Adrenal gland (tissue), 12 donors: ENCODE results near the gene ARID2. TPM values are rescaled to one million over a fixed set of nuclear protein-coding genes. Genes with fewer than 3 reads are reported as not detected.

ENCODE experiments used
- DNase-seq, 7 donors: peaks; one replicate each; pipeline ENCODE4 v3.0.0-alpha.2; 2019 to 2020
- H3K27ac ChIP-seq, 5 donors: fragments of 200-600 bp; sonication (generic) in 4 of 5; 1 replicate in 3 of 5; 2 replicates in 2 of 5; pipeline versions ENCODE4 v1.5.1 to v1.8.0; 2016 to 2020; ENCODE audit warnings: mild to moderate bottlenecking in 1 of 5
- H3K27me3 ChIP-seq: fragments of 200-600 bp; 2 replicates; pipeline ENCODE4 v1.8.0; 2021
- H3K36me3 ChIP-seq, 2 donors: fragments of 200-600 bp; replicated peaks in 1 of 2; 1 replicate in 1 of 2; 2 replicates in 1 of 2; pipeline versions ENCODE4 v1.5.1 to v1.8.0; 2018 to 2022
- H3K4me1 ChIP-seq, 2 donors: fragments of 200-600 bp; replicated peaks in 1 of 2; 1 replicate in 1 of 2; 2 replicates in 1 of 2; pipeline versions ENCODE4 v1.5.1 to v1.8.0; 2018 to 2021
- H3K4me3 ChIP-seq, 4 donors: fragments of 200-600 bp; sonication (generic) in 3 of 4; one replicate each; pipeline ENCODE4 v1.5.1; 2016 to 2018
- H3K9me3 ChIP-seq, 3 donors: fragments of 200-600 bp; sonication (generic) in 1 of 3; replicated peaks in 1 of 3; 1 replicate in 2 of 3; 2 replicates in 1 of 3; pipeline versions ENCODE4 v1.5.1 to v1.8.0; 2016 to 2021
- POLR2A ChIP-seq, 2 donors: fragments of 450-650 bp; IDR thresholded peaks; one replicate each; pipeline ENCODE4 v1.6.1; 2017; ENCODE audit warnings: antibody characterized with exemption in 2 of 2, mild to moderate bottlenecking in 2 of 2, moderate library complexity in 1 of 2
- WGBS, 4 donors: extraction: QIAGEN DNeasy Blood & Tissue Kit in 2 of 4; methylation state at CpG; one replicate each; pipeline versions ENCODE4 v1.1.5 to v1.1.7; 2013 to 2017; 5-methylcytosine and 5-hydroxymethylcytosine counted together
- intact Hi-C, 2 donors: fragments of 100-400 bp; cut with DNase I; formaldehyde crosslinking; loops; one replicate each; pipeline versions ENCODE4 v1.14.1 to v1.15.0; 2022 to 2023
- polyA plus RNA-seq, 3 donors: library from polyadenylated mRNA; stranded (reverse); fragments of 200-250 nt in 2 of 3; fragments of 350-450 nt in 1 of 3; fragmentation: Illumina TruSeq in 1 of 3; extraction: RNeasy Lipid Tissue Mini Kit (QIAGEN cat#74804) in 1 of 3; gene quantifications; one replicate each; pipeline ENCODE4 v1.2.3, GENCODE V29; 2013 to 2014
- total RNA-seq, 9 donors: library from RNA; depleted of rRNA in 4 of 9; stranded (reverse); fragments of >200 nt in 4 of 9; fragments of 120-200 nt in 1 of 9; fragmentation: NEBNext Ultra II Directional in 1 of 9; extraction: Animal tissue kit (Norgen Biotek cat#: 25700) in 1 of 9; gene quantifications; one replicate each; pipeline versions ENCODE4 v1.1.0 to v1.2.4, GENCODE V29; 2013 to 2023
- TF ChIP-seq, protein P1 (sequence below), 6 experiments: fragments of 450-650 bp in 4 of 6; fragments of 200-600 bp in 2 of 6; sonication (generic) in 1 of 6; IDR thresholded peaks; 1 replicate in 5 of 6; 2 replicates in 1 of 6; pipeline versions ENCODE4 v1.5.1 to v1.8.0; 2016 to 2021; ENCODE audit warnings: antibody characterized with exemption in 6 of 6, mild to moderate bottlenecking in 2 of 6, moderate library complexity in 1 of 6
- donor health status: healthy with polysubstance abuse.
- donor health status: Bipolar disorder and iron deficiency.
- donor health status: DM: yes; HTN: yes; CAD: no.
- donor health status: DM: no; HTN: no; CAD: no.
- donor health status: DM: no; HTN: no; CAD: no.
- donor health status: DM: yes; HTN: yes; CAD: no.

The ARID2 gene
- total and polyA plus RNA-seq, 12 donors: 7.9 to 28.0 (median 17.3) TPM

- no peaks in the 10 kb centered on the region for H3K27me3 ChIP-seq
- no peaks in the 10 kb centered on the region for H3K9me3 ChIP-seq
- intact Hi-C loops: no loop called here
- WGBS, 4 donors: 69 to 95% (median 86%) methylated on average over 2 of the region's 2 CpGs
- TF ChIP-seq POLR2A (IDR thresholded peaks at IDR 0.05): no peak
- TF ChIP-seq, protein P1, sequence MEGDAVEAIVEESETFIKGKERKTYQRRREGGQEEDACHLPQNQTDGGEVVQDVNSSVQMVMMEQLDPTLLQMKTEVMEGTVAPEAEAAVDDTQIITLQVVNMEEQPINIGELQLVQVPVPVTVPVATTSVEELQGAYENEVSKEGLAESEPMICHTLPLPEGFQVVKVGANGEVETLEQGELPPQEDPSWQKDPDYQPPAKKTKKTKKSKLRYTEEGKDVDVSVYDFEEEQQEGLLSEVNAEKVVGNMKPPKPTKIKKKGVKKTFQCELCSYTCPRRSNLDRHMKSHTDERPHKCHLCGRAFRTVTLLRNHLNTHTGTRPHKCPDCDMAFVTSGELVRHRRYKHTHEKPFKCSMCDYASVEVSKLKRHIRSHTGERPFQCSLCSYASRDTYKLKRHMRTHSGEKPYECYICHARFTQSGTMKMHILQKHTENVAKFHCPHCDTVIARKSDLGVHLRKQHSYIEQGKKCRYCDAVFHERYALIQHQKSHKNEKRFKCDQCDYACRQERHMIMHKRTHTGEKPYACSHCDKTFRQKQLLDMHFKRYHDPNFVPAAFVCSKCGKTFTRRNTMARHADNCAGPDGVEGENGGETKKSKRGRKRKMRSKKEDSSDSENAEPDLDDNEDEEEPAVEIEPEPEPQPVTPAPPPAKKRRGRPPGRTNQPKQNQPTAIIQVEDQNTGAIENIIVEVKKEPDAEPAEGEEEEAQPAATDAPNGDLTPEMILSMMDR (IDR thresholded peaks at IDR 0.05): no peak
- H3K4me3 ChIP-seq: no peak overlapping the region
- H3K27ac ChIP-seq: no peak overlapping the region
- peaks cover 0 to 23% of the 10 kb centered on the region in 2 donors for H3K4me1 ChIP-seq
- no peaks in the 10 kb centered on the region for H3K36me3 ChIP-seq
- no peak for DNase-seq
Observed at GRCh38 chr12:45880533-45880932, 151.0 kb downstream of the ARID2 start.

DNA sequence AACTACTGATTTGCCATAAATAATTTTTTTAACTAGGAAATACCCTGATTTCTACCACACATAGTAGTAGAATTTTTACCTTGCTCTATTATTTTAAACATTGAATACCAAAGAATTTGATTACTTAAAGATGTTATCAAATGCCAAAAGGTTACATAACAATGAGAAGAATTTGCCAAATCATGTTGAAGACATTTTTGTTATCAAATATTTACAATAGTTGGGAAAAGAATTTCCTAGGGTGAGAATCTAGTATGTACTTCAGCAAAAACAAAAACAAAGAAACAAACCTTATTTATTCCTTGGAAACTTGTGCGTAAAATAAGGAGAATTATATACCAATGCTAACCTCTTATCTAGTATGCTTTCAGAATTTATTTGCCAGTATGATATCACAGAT is 153.7 kb downstream of the ARID2 start:
- Histone ChIP-seq H3K36me3 (no peaks in the 10 kb centered on the region), H3K9me3 (no peaks in the 10 kb centered on the region), H3K27me3 (no peaks in the 10 kb centered on the region), H3K4me3 (no peak overlapping the region), H3K4me1 (peaks cover 0 to 17% of the 10 kb centered on the region in 2 donors), H3K27ac (no peak overlapping the region)
- intact Hi-C loops: no loop called here
- 94 to 98% (median 95%) methylated on average over 1 of the region's 1 CpG for WGBS, 4 donors
- TF ChIP-seq, protein P1 (IDR thresholded peaks at IDR 0.05): no peak
- no peak for TF ChIP-seq POLR2A (IDR thresholded peaks at IDR 0.05)
- DNase-seq: no peak

DNA sequence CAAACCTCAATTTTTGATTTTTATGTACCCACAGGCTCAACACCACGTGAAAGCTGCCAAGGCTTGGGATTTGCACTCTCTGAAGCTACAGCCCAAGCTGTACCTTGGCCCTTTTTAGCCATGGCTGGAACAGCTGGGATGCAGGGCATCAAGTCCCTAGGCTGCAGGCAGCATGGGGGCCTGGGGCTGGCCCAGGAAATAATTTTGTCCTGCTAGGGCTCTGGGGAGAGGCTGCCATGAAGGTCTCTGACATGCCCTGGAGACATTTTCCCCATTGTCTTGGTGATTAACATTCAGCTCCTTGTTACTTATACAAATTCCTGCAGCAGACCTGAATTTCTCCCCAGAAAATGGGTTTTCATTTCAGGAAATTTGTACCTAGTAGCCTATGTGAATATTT is 157.2 kb downstream of the ARID2 start:
- intact Hi-C loops: no loop called here
- Histone ChIP-seq H3K4me1 (no peaks in the 10 kb centered on the region), H3K4me3 (no peak overlapping the region), H3K36me3 (no peaks in the 10 kb centered on the region), H3K27me3 (no peaks in the 10 kb centered on the region), H3K27ac (no peak overlapping the region), H3K9me3 (no peaks in the 10 kb centered on the region)
- no peak for TF ChIP-seq POLR2A (IDR thresholded peaks at IDR 0.05)
- TF ChIP-seq, protein P1 (IDR thresholded peaks at IDR 0.05): no peak
- WGBS, 4 donors: 96 to 100% (median 100%) methylated on average over 1 of the region's 1 CpG; no CpG with 5 or more reads in 1 of the 4 donors
- no peak for DNase-seq

GRCh38 chr12:45887544-45887943 is 158.0 kb downstream of the ARID2 start:
- Histone ChIP-seq H3K9me3 (no peaks in the 10 kb centered on the region), H3K27ac (no peak overlapping the region), H3K4me1 (no peaks in the 10 kb centered on the region), H3K27me3 (no peaks in the 10 kb centered on the region), H3K4me3 (peak overlapping the region in 1 of 4 donors; percentile 8), H3K36me3 (no peaks in the 10 kb centered on the region)
- TF ChIP-seq POLR2A (IDR thresholded peaks at IDR 0.05): no peak
- TF ChIP-seq, protein P1 (IDR thresholded peaks at IDR 0.05): no peak
- intact Hi-C loops: no loop called here
- no peak for DNase-seq
- 82 to 88% (median 86%) methylated on average over 5 of the region's 5 CpGs for WGBS, 4 donors
